HAP-1 (cell line): Measurements from ENCODE around the gene KRT39.
A peak's percentile ranks its signal among the peaks of the same experiment; 100 is the strongest.
"Not testable (repeated sequence)": the region's sequence is repeated elsewhere in the genome, so short reads cannot be mapped to it uniquely, and the experiment has no call there.

Source experiments
- DNase-seq, 2 experiments: peaks; one replicate each; pipeline ENCODE4 v3.0.0-alpha.2; 2016 to 2020; ENCODE audit warnings: low spot score in 2 of 2
- H3K27me3 ChIP-seq: fragments of 250-450 bp; sonication (Bioruptor Pico); 2 replicates; pipeline ENCODE4 v1.5.1; 2020; ENCODE audit warnings: low read depth, mild to moderate bottlenecking, moderate library complexity
- H3K36me3 ChIP-seq: fragments of 250-450 bp; sonication (Bioruptor Pico); replicated peaks from 2 replicates; pipeline ENCODE4 v1.5.1; 2020; ENCODE audit warnings: mild to moderate bottlenecking
- H3K4me1 ChIP-seq: fragments of 250-450 bp; sonication (Bioruptor Pico); 2 replicates; pipeline ENCODE4 v1.5.1; 2020; ENCODE audit warnings: mild to moderate bottlenecking
- H3K4me3 ChIP-seq: fragments of 250-450 bp; sonication (Bioruptor Pico); 2 replicates; pipeline ENCODE4 v1.5.1; 2020; ENCODE audit warnings: mild to moderate bottlenecking, moderate library complexity
- H3K9me3 ChIP-seq: fragments of 250-450 bp; sonication (Bioruptor Pico); 2 replicates; pipeline ENCODE4 v1.5.1; 2020; ENCODE audit warnings: mild to moderate bottlenecking, moderate library complexity
- in situ Hi-C: fragments of 300-500 bp; cut with MboI; formaldehyde crosslinking; loops from 3 replicates; pipeline ENCODE4 v1.14.3; 2020; ENCODE audit warnings: low sequenced_read_pairs, inconsistent platforms, mixed read lengths

The KRT39 gene

DNA sequence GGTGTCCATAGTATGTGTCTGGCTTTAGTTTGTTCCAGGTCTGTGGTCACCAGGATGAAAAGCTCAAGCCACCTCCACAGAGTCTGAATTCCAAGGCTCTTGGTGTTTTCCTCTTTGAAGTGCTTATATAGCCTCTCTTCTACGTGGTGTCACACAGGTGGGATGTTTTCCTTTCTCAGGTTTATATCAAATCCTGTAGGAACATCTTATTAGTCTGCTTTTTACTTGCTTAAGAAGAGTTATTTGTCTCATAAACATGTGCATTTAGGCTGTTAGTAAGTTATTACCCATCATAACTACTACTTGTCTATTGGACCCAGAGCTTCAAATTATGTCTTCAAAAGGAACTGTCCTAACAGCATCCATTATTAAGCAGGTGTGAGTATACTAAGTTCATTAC is at the start of gene KRT39:
KRT39 (minus strand) TSS at position 101 of the 400 bp plus-strand sequence; CDS start at position 9, 92 bp downstream.
- DNase-seq, result no peak
- Histone ChIP-seq H3K4me3 (no peak within 1 kb of the TSS), H3K4me1 (no peaks in the 10 kb centered on the region), H3K27me3 (peaks cover 9% of the 10 kb centered on the region), H3K36me3 (no peaks in the 10 kb centered on the region), H3K9me3 (no peaks in the 10 kb centered on the region)
- in situ Hi-C loops, result no loop called here

DNA sequence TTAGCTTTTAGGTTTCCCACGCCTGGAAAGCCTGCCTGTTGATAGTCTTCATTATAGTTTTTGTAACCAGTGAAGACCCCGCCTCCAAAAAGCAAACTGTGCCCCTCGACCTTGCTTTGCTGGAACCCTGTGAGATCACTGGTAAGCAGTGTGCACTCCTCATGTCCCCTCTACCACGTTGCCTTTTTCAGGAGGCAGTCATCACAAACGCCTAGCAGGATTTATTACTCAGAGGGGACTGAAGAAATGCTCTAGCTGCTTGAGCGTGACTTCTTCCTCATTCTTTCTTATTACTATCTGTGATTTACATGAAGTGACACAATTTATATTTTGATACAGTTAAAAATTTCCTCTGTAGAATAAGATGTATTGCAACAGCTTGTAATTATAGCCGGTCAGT is 48.7 kb upstream of the KRT39 start:
- in situ Hi-C loops, result no loop called here
- no peak for DNase-seq
- Histone ChIP-seq H3K9me3 (no peaks in the 10 kb centered on the region), H3K27me3 (peaks cover 4% of the 10 kb centered on the region; the same call in 1 of the 2 replicates), H3K36me3 (no peaks in the 10 kb centered on the region), H3K4me1 (no peaks in the 10 kb centered on the region; the same call in 1 of the 2 replicates), H3K4me3 (no peak overlapping the region)

DNA sequence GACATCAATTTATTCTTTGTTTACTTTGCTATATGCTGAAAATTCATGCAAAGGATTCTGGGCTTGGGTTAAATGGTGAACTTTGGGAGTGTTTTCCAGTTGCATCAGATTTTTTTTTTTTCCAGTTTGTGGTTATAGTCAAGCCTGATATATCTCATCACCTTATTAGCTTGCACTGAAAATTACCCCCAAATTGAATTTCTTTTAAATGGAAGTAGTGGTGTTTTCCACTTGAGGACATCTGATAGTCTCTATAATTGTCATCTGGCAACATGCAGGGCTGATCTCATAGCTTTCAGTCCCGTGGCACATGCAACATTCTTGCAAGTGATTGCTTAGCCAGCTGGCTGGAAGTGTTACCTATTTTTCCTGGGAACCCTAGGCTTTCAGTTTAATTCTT is 46.9 kb upstream of the KRT39 start:
- Histone ChIP-seq H3K27me3 (peaks cover 7% of the 10 kb centered on the region; the same call in 1 of the 2 replicates), H3K9me3 (no peaks in the 10 kb centered on the region), H3K4me3 (no peak overlapping the region), H3K36me3 (no peaks in the 10 kb centered on the region), H3K4me1 (peaks cover 12% of the 10 kb centered on the region)
- no peak for DNase-seq
- in situ Hi-C loops, result no loop called here

DNA sequence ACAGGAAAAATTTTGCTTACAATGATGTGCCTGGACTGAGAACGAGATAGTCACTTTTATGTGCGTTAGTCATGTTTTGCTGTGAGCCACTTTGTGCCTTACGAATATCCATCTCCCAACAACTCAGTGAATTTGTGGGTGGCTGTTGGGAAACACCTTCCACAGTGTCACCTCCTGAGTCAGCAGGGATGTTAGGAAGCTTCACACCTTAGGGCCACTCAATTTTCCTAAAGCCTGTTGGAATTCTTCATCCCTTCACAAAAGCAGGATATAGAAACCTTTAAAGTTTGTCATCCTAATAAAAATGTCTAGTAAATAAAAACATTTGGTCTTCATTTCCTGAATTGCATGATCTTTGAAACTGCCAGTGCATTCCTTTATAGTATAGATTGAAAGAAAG is 46.4 kb upstream of the KRT39 start:
- Histone ChIP-seq H3K4me1 (peaks cover 12% of the 10 kb centered on the region), H3K36me3 (no peaks in the 10 kb centered on the region), H3K27me3 (peaks cover 7% of the 10 kb centered on the region; the same call in 1 of the 2 replicates), H3K9me3 (no peaks in the 10 kb centered on the region), H3K4me3 (no peak overlapping the region)
- no peak for DNase-seq
- in situ Hi-C loops, result no loop called here

DNA sequence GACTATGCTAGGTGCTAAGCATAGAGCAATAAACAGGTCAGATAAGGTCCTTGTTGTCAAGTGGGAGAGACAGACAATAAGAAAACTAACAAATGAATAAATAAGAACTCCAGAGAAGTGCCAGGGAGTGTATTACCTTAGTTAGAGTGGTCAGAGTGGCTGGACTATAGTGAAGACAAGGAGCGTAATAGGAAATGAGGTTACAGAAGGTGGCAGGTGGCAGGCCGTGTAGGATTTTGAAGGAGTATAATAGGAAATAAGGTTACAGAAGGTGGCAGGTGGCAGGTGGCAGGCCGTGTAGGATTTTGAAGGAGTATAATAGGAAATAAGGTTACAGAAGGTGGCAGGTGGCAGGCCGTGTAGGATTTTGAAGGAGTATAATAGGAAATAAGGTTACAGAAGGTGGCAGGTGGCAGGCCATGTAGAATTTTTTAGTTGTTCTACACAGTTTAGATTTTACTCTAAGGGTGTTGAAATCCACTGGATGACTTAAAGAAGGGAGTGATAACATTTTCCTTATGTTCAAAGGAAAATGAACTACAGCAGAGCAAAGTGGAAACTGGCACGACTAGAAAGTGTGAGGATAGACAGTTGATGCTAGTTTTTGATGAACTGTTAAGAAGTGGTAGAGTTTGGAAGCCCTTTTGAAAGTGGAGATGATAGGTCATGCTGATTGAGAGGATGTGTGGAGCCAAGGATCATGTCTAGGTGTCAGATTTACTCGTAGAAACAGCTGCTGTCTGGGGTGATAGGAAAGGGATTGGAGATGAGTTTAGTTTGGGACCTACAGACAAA is 45.8 kb upstream of the KRT39 start:
- H3K4me1 ChIP-seq, result peaks cover 12% of the 10 kb centered on the region
- H3K36me3 ChIP-seq, result no peaks in the 10 kb centered on the region
- H3K9me3 ChIP-seq, result no peaks in the 10 kb centered on the region
- H3K27me3 ChIP-seq, result peaks cover 7% of the 10 kb centered on the region; the same call in 1 of the 2 replicates
- no peak overlapping the region for H3K4me3 ChIP-seq
- DNase-seq, result no peak
- in situ Hi-C loops, result no loop called here

DNA sequence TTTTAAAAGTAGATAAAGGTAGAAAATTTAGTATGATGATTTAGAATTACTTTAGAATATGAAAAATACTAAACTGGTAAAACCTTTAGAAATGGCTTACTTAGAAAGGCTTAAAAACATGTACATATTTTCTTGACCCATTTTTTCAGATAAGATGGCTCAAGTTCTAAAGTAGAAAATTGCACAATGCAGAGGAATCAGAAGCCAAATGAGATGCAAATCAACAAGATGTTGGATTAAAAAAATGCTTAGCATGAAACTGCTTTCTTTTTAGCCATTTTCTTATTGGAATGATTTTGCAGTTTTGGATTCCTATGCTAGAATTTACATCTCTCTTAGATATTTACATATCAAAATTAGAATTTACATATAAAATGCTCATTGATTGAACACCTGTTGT is 43.7 kb upstream of the KRT39 start:
- Histone ChIP-seq H3K27me3 (peaks cover 7% of the 10 kb centered on the region; the same call in 1 of the 2 replicates), H3K36me3 (no peaks in the 10 kb centered on the region), H3K9me3 (no peaks in the 10 kb centered on the region), H3K4me3 (no peak overlapping the region), H3K4me1 (peaks cover 12% of the 10 kb centered on the region)
- in situ Hi-C loops, result no loop called here
- DNase-seq, result no peak

DNA sequence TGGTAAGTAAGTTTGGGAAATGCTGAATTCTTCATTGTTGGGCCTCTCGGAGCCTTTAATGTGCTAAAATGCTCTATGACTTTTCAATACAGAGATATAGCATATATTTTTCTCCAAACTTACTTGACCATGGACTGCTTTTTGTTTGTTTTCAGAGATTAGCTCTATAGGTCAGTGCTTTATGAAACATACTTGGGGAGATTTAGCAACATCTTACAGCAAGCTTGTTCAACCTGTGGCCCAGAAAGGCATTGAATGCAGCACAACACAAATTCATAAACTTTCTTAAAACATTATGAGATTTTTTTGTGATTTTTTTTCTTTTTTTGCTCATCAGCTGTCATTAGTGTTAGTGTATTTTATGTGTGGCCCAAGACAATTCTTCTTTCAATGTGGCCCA is 43.2 kb upstream of the KRT39 start:
- Histone ChIP-seq H3K36me3 (no peaks in the 10 kb centered on the region), H3K4me3 (no peak overlapping the region), H3K27me3 (peaks cover 3% of the 10 kb centered on the region), H3K4me1 (peaks cover 12% of the 10 kb centered on the region), H3K9me3 (no peaks in the 10 kb centered on the region)
- in situ Hi-C loops, result no loop called here
- no peak for DNase-seq

DNA sequence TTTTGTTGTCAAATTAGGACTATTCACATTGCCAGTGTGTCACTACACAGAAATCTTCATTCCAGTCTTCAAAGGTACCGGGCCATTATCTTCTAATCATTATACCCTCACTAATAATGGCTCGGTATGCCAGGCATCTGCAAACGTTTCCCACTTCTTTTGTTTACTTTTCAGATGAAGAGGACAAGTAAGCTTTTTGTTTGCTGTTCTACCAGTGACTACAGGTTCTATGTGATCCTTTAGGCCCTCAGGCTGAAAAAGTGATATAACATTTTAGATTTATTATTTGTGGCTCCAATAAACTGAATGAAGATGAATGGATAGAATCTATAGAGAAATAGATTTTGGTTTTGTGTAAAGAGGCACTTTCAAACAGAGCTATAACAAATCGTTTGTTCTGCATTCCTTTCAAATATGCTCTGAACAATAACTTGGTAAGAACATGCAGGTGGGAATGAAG is 42.6 kb upstream of the KRT39 start:
- Histone ChIP-seq H3K4me1 (peaks cover 12% of the 10 kb centered on the region), H3K4me3 (no peak overlapping the region), H3K27me3 (peaks cover 7% of the 10 kb centered on the region; the same call in 1 of the 2 replicates), H3K36me3 (no peaks in the 10 kb centered on the region), H3K9me3 (no peaks in the 10 kb centered on the region)
- peak; percentile 13 to 69 for DNase-seq
- in situ Hi-C loops, result no loop called here

DNA sequence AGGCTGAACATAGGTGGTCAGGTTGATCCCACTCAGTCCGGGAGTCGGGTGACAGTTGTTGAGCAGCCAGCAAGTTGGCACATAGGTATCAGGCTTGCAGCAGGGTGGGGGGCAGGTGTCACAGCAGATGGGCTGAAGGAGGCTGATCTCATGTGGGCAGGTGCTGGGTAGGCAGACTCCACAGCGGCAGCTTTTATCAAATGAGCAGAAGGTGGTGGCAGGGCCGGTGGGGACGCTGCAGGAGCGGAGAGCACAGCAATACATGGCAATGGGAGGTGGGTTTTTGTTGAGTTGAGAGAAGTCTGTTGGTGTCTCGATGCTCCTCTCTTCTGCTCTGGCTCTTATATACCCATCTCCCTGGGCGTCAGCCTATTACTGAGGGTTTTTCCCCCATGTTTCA is 42.1 kb upstream of the KRT39 start, which contains the start of gene KRTAP3-1:
KRTAP3-1 (minus strand) TSS at position 318 of the 400 bp plus-strand sequence; CDS start at position 264, 54 bp downstream.
- DNase-seq, result no peak
- in situ Hi-C loops, result no loop called here
- no peaks in the 10 kb centered on the region for H3K9me3 ChIP-seq
- no peak within 1 kb of the TSS for H3K4me3 ChIP-seq
- peaks cover 12% of the 10 kb centered on the region for H3K4me1 ChIP-seq
- no peaks in the 10 kb centered on the region for H3K36me3 ChIP-seq
- peaks cover 10% of the 10 kb centered on the region; the same call in 1 of the 2 replicates for H3K27me3 ChIP-seq

DNA sequence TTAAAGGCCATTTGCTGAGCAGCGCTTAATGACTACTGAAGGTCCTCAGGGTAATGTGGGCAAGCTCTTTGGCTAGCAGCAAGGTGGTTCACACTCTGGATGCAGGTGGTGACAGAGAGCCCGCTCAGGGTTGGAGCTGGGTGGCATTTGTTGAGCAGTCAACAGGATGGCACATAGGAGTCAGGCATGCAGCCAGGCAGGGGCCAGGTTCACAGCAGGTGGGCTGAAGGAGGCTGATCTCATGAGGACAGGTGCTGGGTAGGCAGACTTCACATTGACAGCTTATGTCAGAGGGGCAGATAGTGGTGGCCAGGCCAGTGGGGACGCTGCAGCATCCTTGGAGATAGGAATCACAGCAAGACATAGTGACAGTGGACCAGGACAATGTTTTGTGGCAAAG is 37.6 kb upstream of the KRT39 start:
- Histone ChIP-seq H3K4me3 (no peak overlapping the region), H3K27me3 (peaks cover 14% of the 10 kb centered on the region), H3K9me3 (no peaks in the 10 kb centered on the region), H3K36me3 (no peaks in the 10 kb centered on the region), H3K4me1 (peaks cover 6% of the 10 kb centered on the region)
- no peak for DNase-seq
- in situ Hi-C loops, result no loop called here

DNA sequence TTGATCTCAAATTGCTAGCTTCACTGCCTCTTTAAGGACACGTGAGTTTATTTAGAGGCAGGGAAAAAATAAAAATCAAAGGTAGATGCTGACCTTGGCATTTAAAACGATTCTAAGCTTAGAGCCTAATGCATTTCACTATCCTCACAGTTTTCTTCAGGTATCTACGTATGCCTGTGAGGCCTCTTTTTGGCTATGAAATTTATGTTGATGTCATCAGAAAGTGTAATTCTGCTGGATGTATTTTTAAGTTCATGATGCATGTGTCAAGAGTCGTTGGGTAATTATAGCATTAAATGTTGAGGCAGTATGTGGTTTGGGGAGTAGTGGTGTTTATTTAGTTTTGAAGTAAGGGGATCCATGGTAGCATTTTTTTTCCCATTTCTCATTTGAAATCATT is 37.2 kb upstream of the KRT39 start:
- DNase-seq, result no peak
- Histone ChIP-seq H3K27me3 (peaks cover 16% of the 10 kb centered on the region), H3K36me3 (no peaks in the 10 kb centered on the region), H3K9me3 (no peaks in the 10 kb centered on the region), H3K4me3 (no peak overlapping the region), H3K4me1 (peaks cover under 1% of the 10 kb centered on the region)
- in situ Hi-C loops, result no loop called here

DNA sequence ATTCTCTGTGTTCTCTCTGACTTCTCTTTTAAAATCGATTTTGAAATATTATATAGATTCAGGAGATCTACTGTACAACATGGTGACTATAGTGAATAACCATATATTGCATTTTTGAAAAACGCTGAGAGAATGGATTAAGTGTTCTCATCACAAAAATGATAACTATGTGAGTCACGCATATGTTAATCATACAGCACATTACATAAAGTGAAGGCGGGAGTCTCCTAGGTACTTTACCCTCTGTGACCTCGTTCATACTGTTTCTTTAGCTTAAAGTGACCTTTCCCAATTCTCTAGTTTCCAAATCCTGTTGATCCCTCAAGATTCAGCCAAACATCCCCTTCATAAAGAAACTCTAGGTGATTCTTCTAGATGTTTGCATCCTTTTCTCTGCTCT is 36.1 kb upstream of the KRT39 start:
- in situ Hi-C loops, result no loop called here
- Histone ChIP-seq H3K27me3 (peaks cover 27% of the 10 kb centered on the region), H3K9me3 (no peaks in the 10 kb centered on the region), H3K4me3 (no peak overlapping the region), H3K36me3 (no peaks in the 10 kb centered on the region), H3K4me1 (no peaks in the 10 kb centered on the region)
- no peak for DNase-seq

DNA sequence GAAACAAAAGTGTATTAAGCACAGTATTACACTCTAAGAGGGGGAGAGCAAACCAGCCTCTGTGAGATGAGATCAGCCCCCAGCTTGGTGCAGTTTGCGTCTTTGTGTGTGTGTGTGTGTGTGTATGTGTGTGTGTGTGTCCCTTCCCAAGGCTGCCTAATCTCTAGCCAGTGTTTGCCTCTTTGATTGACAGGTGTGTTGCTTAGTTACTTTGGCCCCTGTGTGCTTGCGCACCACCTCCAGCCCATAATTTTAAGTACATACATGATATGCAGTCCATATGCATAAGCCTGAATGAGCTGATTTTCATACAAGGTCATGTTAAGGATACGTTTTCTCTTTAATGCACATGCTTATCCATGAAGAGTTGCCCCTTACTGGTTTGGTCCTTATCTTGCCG is 35.0 kb upstream of the KRT39 start:
- H3K9me3 ChIP-seq, result no peaks in the 10 kb centered on the region
- peaks cover 34% of the 10 kb centered on the region for H3K27me3 ChIP-seq
- no peak overlapping the region for H3K4me3 ChIP-seq
- in situ Hi-C loops, result no loop called here
- no peak for DNase-seq
- H3K4me1 ChIP-seq, result no peaks in the 10 kb centered on the region
- no peaks in the 10 kb centered on the region for H3K36me3 ChIP-seq

DNA sequence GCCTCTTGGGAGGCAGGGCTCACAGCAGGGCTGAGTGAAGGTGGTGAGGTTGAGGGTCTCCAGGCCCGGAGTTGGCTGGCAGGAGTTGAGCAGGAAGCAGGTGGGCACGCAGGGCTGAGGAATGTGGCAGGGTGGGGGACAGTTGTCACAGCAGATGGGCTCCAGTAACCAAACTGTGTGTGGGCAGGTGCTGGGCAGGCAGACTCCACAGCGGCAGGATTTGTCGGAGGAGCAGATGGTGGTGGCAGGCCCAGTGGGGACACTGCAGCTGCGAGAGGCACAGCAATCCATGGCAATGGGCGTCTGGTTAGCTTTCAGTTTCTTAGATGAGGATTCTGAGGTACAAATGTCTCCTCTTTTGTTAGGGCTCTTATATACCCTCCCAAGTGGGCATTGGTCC is 32.8 kb upstream of the KRT39 start, which contains the start of gene KRTAP3-2:
KRTAP3-2 (minus strand) TSS at position 344 of the 400 bp plus-strand sequence; CDS start at position 291, 53 bp downstream.
- not testable (repeated sequence) for DNase-seq

More for the DNA sequence above, 32.8 kb upstream of the KRT39 start, which contains the start of gene KRTAP3-2:
- H3K27me3 ChIP-seq, result peaks cover 35% of the 10 kb centered on the region
- in situ Hi-C loops, H3K36me3 ChIP-seq, H3K9me3 ChIP-seq, H3K4me1 ChIP-seq, H3K4me3 ChIP-seq: not testable (repeated sequence)
